Subcutaneous abdominal adipose tissue (tissue), 5 donors: ENCODE data around the gene RNF13.

ENCODE experiments used
- H3K27ac ChIP-seq: one replicate; pipeline ENCODE4 v1.7.0; 2013; ENCODE audit warnings: low read depth, mild to moderate bottlenecking, inconsistent platforms, low read length, moderate library complexity
- H3K27me3 ChIP-seq, 5 donors: one replicate each; pipeline ENCODE4 v1.7.0; 2013; ENCODE audit warnings: low read length in 5 of 5, inconsistent platforms in 1 of 5; ENCODE audit not compliant: control insufficient read depth in 5 of 5, insufficient read depth in 4 of 5
- H3K36me3 ChIP-seq, 5 donors: one replicate each; pipeline ENCODE4 v1.7.0; 2013; ENCODE audit warnings: low read length in 5 of 5; ENCODE audit not compliant: control insufficient read depth in 5 of 5, insufficient read depth in 5 of 5
- H3K4me1 ChIP-seq, 5 donors: one replicate each; pipeline ENCODE4 v1.7.0; 2013; ENCODE audit warnings: low read length in 5 of 5, mild to moderate bottlenecking in 3 of 5, moderate library complexity in 1 of 5; ENCODE audit not compliant: control insufficient read depth in 5 of 5, insufficient read depth in 5 of 5
- H3K4me3 ChIP-seq, 5 donors: one replicate each; pipeline ENCODE4 v1.7.0; 2013; ENCODE audit warnings: low read length in 5 of 5, low read depth in 1 of 5
- H3K9ac ChIP-seq, 5 donors: one replicate each; pipeline ENCODE4 v1.7.0; 2013; ENCODE audit warnings: low read length in 5 of 5, mild to moderate bottlenecking in 4 of 5, moderate library complexity in 3 of 5
- H3K9me3 ChIP-seq, 5 donors: one replicate each; pipeline ENCODE4 v1.7.0; 2013; ENCODE audit warnings: low read length in 5 of 5; ENCODE audit not compliant: control insufficient read depth in 5 of 5
- donor health status: healthy.
- donor health status: healthy.
- donor health status: healthy.
- donor health status: healthy.
- donor health status: healthy.

Gene RNF13

GRCh38 chr3:149812606-149813366, at the start of gene RNF13:
RNF13 (plus strand) TSS chr3:149813215; CDS start chr3:149846027, 32,812 bp downstream.
- Histone ChIP-seq H3K4me1 (peaks cover 0 to 40% (median 38%) of the 10 kb centered on the region in 5 donors), H3K9ac (peak within 1 kb of the TSS; percentile 92 to 97 (median 94))

GRCh38 chr3:149763565-149764195, 49.3 kb upstream of the RNF13 start:
- no peaks in the 10 kb centered on the region for H3K9me3 ChIP-seq
- no peaks in the 10 kb centered on the region for H3K4me1 ChIP-seq
- H3K36me3 ChIP-seq, result no peaks in the 10 kb centered on the region
- peaks cover 0 to 8% (median 4%) of the 10 kb centered on the region in 5 donors for H3K27me3 ChIP-seq
- H3K4me3 ChIP-seq, result no peak overlapping the region
- H3K9ac ChIP-seq, result no peak overlapping the region
- no peak overlapping the region for H3K27ac ChIP-seq

More at GRCh38 chr3:149812606-149813366, at the start of gene RNF13:
- Histone ChIP-seq H3K27ac (peak within 1 kb of the TSS; percentile 99), H3K9me3 (no peaks in the 10 kb centered on the region), H3K4me3 (peak within 1 kb of the TSS; percentile 88 to 97 (median 90)), H3K27me3 (no peaks in the 10 kb centered on the region), H3K36me3 (no peaks in the 10 kb centered on the region)

GRCh38 chr3:149764302-149764701, 48.7 kb upstream of the RNF13 start:
- no peak overlapping the region for H3K27ac ChIP-seq
- peaks cover 0 to 8% (median 4%) of the 10 kb centered on the region in 5 donors for H3K27me3 ChIP-seq
- H3K9me3 ChIP-seq, result no peaks in the 10 kb centered on the region
- H3K9ac ChIP-seq, result no peak overlapping the region
- H3K36me3 ChIP-seq, result no peaks in the 10 kb centered on the region
- H3K4me3 ChIP-seq, result no peak overlapping the region
- H3K4me1 ChIP-seq, result no peaks in the 10 kb centered on the region

- H3K27ac ChIP-seq, result no peak overlapping the region
- H3K4me1 ChIP-seq, result no peaks in the 10 kb centered on the region
- no peaks in the 10 kb centered on the region for H3K9me3 ChIP-seq
- no peak overlapping the region for H3K9ac ChIP-seq
- no peak overlapping the region for H3K4me3 ChIP-seq
- peaks cover 0 to 8% (median 4%) of the 10 kb centered on the region in 5 donors for H3K27me3 ChIP-seq
- H3K36me3 ChIP-seq, result no peaks in the 10 kb centered on the region
These were observed 47.2 kb upstream of the RNF13 start for GRCh38 chr3:149765762-149766334.

- no peak overlapping the region for H3K27ac ChIP-seq
- no peaks in the 10 kb centered on the region for H3K4me1 ChIP-seq
- H3K4me3 ChIP-seq, result no peak overlapping the region
- no peak overlapping the region for H3K9ac ChIP-seq
- H3K27me3 ChIP-seq, result peaks cover 0 to 8% (median 4%) of the 10 kb centered on the region in 5 donors
- no peaks in the 10 kb centered on the region for H3K36me3 ChIP-seq
- H3K9me3 ChIP-seq, result no peaks in the 10 kb centered on the region
These were observed 45.3 kb upstream of the RNF13 start for GRCh38 chr3:149767720-149768119.

- Histone ChIP-seq H3K9me3 (no peaks in the 10 kb centered on the region), H3K9ac (no peak overlapping the region), H3K4me3 (no peak overlapping the region), H3K27ac (no peak overlapping the region), H3K27me3 (peaks cover 0 to 6% (median 3%) of the 10 kb centered on the region in 5 donors), H3K4me1 (no peaks in the 10 kb centered on the region), H3K36me3 (no peaks in the 10 kb centered on the region)
These were observed 44.3 kb upstream of the RNF13 start for GRCh38 chr3:149768704-149769103.

GRCh38 chr3:149770246-149770645, 42.8 kb upstream of the RNF13 start:
- Histone ChIP-seq H3K9ac (no peak overlapping the region), H3K27me3 (no peaks in the 10 kb centered on the region), H3K36me3 (no peaks in the 10 kb centered on the region), H3K27ac (no peak overlapping the region), H3K4me3 (no peak overlapping the region), H3K4me1 (no peaks in the 10 kb centered on the region), H3K9me3 (no peaks in the 10 kb centered on the region)

- Histone ChIP-seq H3K9me3 (no peaks in the 10 kb centered on the region), H3K9ac (no peak overlapping the region), H3K4me1 (no peaks in the 10 kb centered on the region), H3K4me3 (no peak overlapping the region), H3K27me3 (no peaks in the 10 kb centered on the region), H3K27ac (no peak overlapping the region), H3K36me3 (no peaks in the 10 kb centered on the region)
These were observed 41.3 kb upstream of the RNF13 start for GRCh38 chr3:149771652-149772271.

GRCh38 chr3:149772861-149773260, 40.2 kb upstream of the RNF13 start:
- Histone ChIP-seq H3K36me3 (no peaks in the 10 kb centered on the region), H3K4me3 (no peak overlapping the region), H3K27ac (no peak overlapping the region), H3K4me1 (no peaks in the 10 kb centered on the region), H3K27me3 (no peaks in the 10 kb centered on the region), H3K9ac (no peak overlapping the region), H3K9me3 (no peaks in the 10 kb centered on the region)

GRCh38 chr3:149776170-149776569, 36.8 kb upstream of the RNF13 start:
- no peak overlapping the region for H3K4me3 ChIP-seq
- H3K36me3 ChIP-seq, result no peaks in the 10 kb centered on the region
- no peaks in the 10 kb centered on the region for H3K9me3 ChIP-seq
- H3K4me1 ChIP-seq, result no peaks in the 10 kb centered on the region
- no peak overlapping the region for H3K9ac ChIP-seq
- no peaks in the 10 kb centered on the region for H3K27me3 ChIP-seq
- no peak overlapping the region for H3K27ac ChIP-seq
